IMR-90 (cell line): ENCODE measurements around the gene CTNND2. TPM values are rescaled to one million over a fixed set of nuclear protein-coding genes. Genes with fewer than 3 reads are reported as not detected.

Experiments
- ATAC-seq: fragments of 200-7000 bp; cut with Tn5 transposase; 2 replicates; pipeline ENCODE4 v1.9.1; 2020; ENCODE audit warnings: low read depth, mild to moderate bottlenecking, moderate library complexity
- BruUV-seq: library from RNA; stranded (reverse); fragments of 400-500 nt; replicated peaks from 2 replicates; lab custom pipeline; 2021; lab: Mats Ljungman, UMichigan
- CTCF ChIA-PET: fragments of 300-600 bp; formaldehyde crosslinking; extraction: SDS; loops from one replicate; lab custom pipeline; 2021; ENCODE audit warnings: antibody characterized with exemption; lab: Yijun Ruan, JAX
- POLR2A ChIA-PET: fragments of 300-600 bp; sonication (Branson Sonifier 250); formaldehyde crosslinking; loops from one replicate; lab custom pipeline; 2022; ENCODE audit warnings: antibody characterized with exemption; ENCODE audit not compliant: unreplicated experiment; lab: Charles Lee
- DNase-seq: peaks from one replicate; pipeline ENCODE4 v3.0.0; 2013
- H2AFZ ChIP-seq: replicated peaks from 2 replicates; pipeline ENCODE3; 2013; ENCODE audit warnings: low read length, mild to moderate bottlenecking; ENCODE audit not compliant: poor library complexity
- H2AK5ac ChIP-seq: 2 replicates; pipeline ENCODE4 v1.6.1; 2013; ENCODE audit warnings: low read depth, low read length, inconsistent platforms
- H2AK9ac ChIP-seq: replicated peaks from 2 replicates; pipeline ENCODE3; 2013; ENCODE audit warnings: mild to moderate bottlenecking, low read depth, low read length, moderate library complexity; ENCODE audit not compliant: poor library complexity
- H2BK120ac ChIP-seq: 2 replicates; pipeline ENCODE4 v1.6.1; 2013; ENCODE audit warnings: low read depth, low read length, inconsistent platforms
- H2BK15ac ChIP-seq: 3 replicates; pipeline ENCODE4 v1.6.1; 2013; ENCODE audit warnings: low read depth, low read length, inconsistent platforms
- H2BK20ac ChIP-seq: 2 replicates; pipeline ENCODE4 v1.6.1; 2013; ENCODE audit warnings: low read depth, mild to moderate bottlenecking, inconsistent platforms, low read length, moderate library complexity
- H2BK5ac ChIP-seq: 2 replicates; pipeline ENCODE4 v1.6.1; 2013; ENCODE audit warnings: mild to moderate bottlenecking, low read depth, low read length, inconsistent platforms; ENCODE audit not compliant: poor library complexity, severe bottlenecking
- H3K14ac ChIP-seq: replicated peaks from 2 replicates; pipeline ENCODE4 v1.6.1; 2013; ENCODE audit warnings: low read depth, low read length, inconsistent platforms
- H3K18ac ChIP-seq: 2 replicates; pipeline ENCODE4 v1.6.1; 2013; ENCODE audit warnings: low read depth, low read length, control low read depth
- H3K23ac ChIP-seq: 2 replicates; pipeline ENCODE4 v1.6.1; 2013; ENCODE audit warnings: low read depth, low read length, inconsistent platforms
- H3K27ac ChIP-seq: 2 replicates; pipeline ENCODE4 v1.5.1; 2013; ENCODE audit warnings: mild to moderate bottlenecking, control low read depth, low read length; ENCODE audit not compliant: insufficient read depth
- H3K27me3 ChIP-seq: 2 replicates; pipeline ENCODE4 v1.6.1; 2013; ENCODE audit warnings: low read length; ENCODE audit not compliant: control insufficient read depth, insufficient read depth
- H3K36me3 ChIP-seq: 2 replicates; pipeline ENCODE4 v1.6.1; 2013; ENCODE audit warnings: low read length, mixed read lengths; ENCODE audit not compliant: control insufficient read depth, insufficient read depth
- H3K4ac ChIP-seq: 2 replicates; pipeline ENCODE4 v1.6.1; 2013; ENCODE audit warnings: low read depth, low read length, inconsistent platforms
- H3K4me1 ChIP-seq: 2 replicates; pipeline ENCODE4 v1.6.1; 2013; ENCODE audit warnings: low read length, mixed read lengths; ENCODE audit not compliant: control insufficient read depth, insufficient read depth
- H3K4me2 ChIP-seq: 2 replicates; pipeline ENCODE4 v1.6.1; 2013; ENCODE audit warnings: low read depth, mild to moderate bottlenecking, control low read depth, low read length, moderate library complexity
- H3K4me3 ChIP-seq: 2 replicates; pipeline ENCODE4 v1.5.1; 2013; ENCODE audit warnings: low read depth, mild to moderate bottlenecking, control low read depth, low read length, moderate library complexity; ENCODE audit not compliant: insufficient read depth
- H3K56ac ChIP-seq: 2 replicates; pipeline ENCODE4 v1.6.1; 2013; ENCODE audit warnings: low read length, inconsistent platforms; ENCODE audit not compliant: insufficient read depth; ENCODE audit errors: extremely low read depth
- H3K79me1 ChIP-seq, 2 experiments: 2 replicates each; pipeline ENCODE4 v1.6.1; 2013; ENCODE audit warnings: low read length in 2 of 2, inconsistent platforms in 1 of 2, low read depth in 1 of 2
- H3K9ac ChIP-seq: 2 replicates; pipeline ENCODE4 v1.6.1; 2013; ENCODE audit warnings: low read depth, low read length, control low read depth
- H3K9me1 ChIP-seq: 2 replicates; pipeline ENCODE4 v1.6.1; 2013; ENCODE audit warnings: low read length, inconsistent platforms; ENCODE audit not compliant: insufficient read depth
- H3K9me3 ChIP-seq: 2 replicates; pipeline ENCODE4 v1.6.1; 2013; ENCODE audit warnings: low read length; ENCODE audit not compliant: control insufficient read depth, insufficient read depth
- H4K20me1 ChIP-seq: 2 replicates; pipeline ENCODE4 v1.6.1; 2013; ENCODE audit warnings: low read length, inconsistent platforms; ENCODE audit not compliant: insufficient read depth
- H4K5ac ChIP-seq: 2 replicates; pipeline ENCODE4 v1.6.1; 2013; ENCODE audit warnings: mild to moderate bottlenecking, low read depth, low read length, control low read depth
- H4K8ac ChIP-seq, 2 experiments: 2 replicates each; pipeline ENCODE4 v1.6.1; 2013; ENCODE audit warnings: low read depth in 2 of 2, low read length in 2 of 2, control low read depth in 1 of 2, inconsistent platforms in 1 of 2
- H4K91ac ChIP-seq: 2 replicates; pipeline ENCODE4 v1.6.1; 2013; ENCODE audit warnings: low read depth, low read length, inconsistent platforms; ENCODE audit not compliant: insufficient read depth
- BHLHE40 ChIP-seq: fragments of 150-350 bp; IDR thresholded peaks from 2 replicates; pipeline ENCODE4 v1.6.1; 2016; ENCODE audit warnings: mild to moderate bottlenecking, low read depth, low read length
- CEBPB ChIP-seq: IDR thresholded peaks from 2 replicates; pipeline ENCODE4 v1.6.1; 2012; ENCODE audit warnings: low read depth, low read length, improper control_type of control experiment
- CHD1 ChIP-seq: IDR thresholded peaks from 2 replicates; pipeline ENCODE4 v1.6.1; 2012; ENCODE audit warnings: low read depth, low read length, improper control_type of control experiment
- CTCF ChIP-seq: conservative IDR thresholded peaks from 2 replicates; pipeline ENCODE4 v1.5.1; 2012; ENCODE audit warnings: mild to moderate bottlenecking, low read depth, low read length, improper control_type of control experiment
- ELK1 ChIP-seq: fragments of 150-350 bp; IDR thresholded peaks from 2 replicates; pipeline ENCODE4 v1.6.1; 2016; ENCODE audit warnings: low read depth, mild to moderate bottlenecking, low read length, moderate library complexity, borderline replicate concordance
- FOS ChIP-seq: fragments of 150-350 bp; IDR thresholded peaks from 2 replicates; pipeline ENCODE4 v1.6.1; 2016; ENCODE audit warnings: low read depth, low read length
- MAFK ChIP-seq: IDR thresholded peaks from 2 replicates; pipeline ENCODE4 v1.6.1; 2012; ENCODE audit warnings: low read depth, low read length, improper control_type of control experiment
- MAZ ChIP-seq: IDR thresholded peaks from 2 replicates; pipeline ENCODE4 v1.6.1; 2012; ENCODE audit warnings: low read depth, mild to moderate bottlenecking, low read length, improper control_type of control experiment, moderate library complexity, borderline replicate concordance
- NFE2L2 ChIP-seq: fragments of 150-350 bp; IDR thresholded peaks from 2 replicates; pipeline ENCODE4 v1.6.1; 2016; ENCODE audit warnings: low read depth, mild to moderate bottlenecking, low read length
- POLR2A ChIP-seq: IDR thresholded peaks from 2 replicates; pipeline ENCODE4 v1.6.1; 2012; ENCODE audit warnings: mild to moderate bottlenecking, low read depth, low read length
- SMC3 ChIP-seq: fragments of 150-350 bp; IDR thresholded peaks from 2 replicates; pipeline ENCODE4 v1.6.1; 2016; ENCODE audit warnings: low read depth, mild to moderate bottlenecking, antibody characterized with exemption, low read length, moderate library complexity
- USF2 ChIP-seq: fragments of 150-350 bp; IDR thresholded peaks from 2 replicates; pipeline ENCODE4 v1.6.1; 2017; ENCODE audit warnings: mild to moderate bottlenecking, antibody characterized with exemption, low read length, low read depth
- WGBS, 2 experiments: methylation state at CpG; one replicate each; pipeline versions ENCODE4 v1.1.5 to v1.1.7; 2013; ENCODE audit warnings: missing lambda C conversion rate in 2 of 2; ENCODE audit not compliant: insufficient read length in 1 of 2; ENCODE audit errors: extremely low coverage in 2 of 2; 5-methylcytosine and 5-hydroxymethylcytosine counted together
- dilution Hi-C: fragments of 300-500 bp; cut with HindIII; formaldehyde crosslinking; loops from one replicate; pipeline ENCODE4 v1.14.3; 2018; ENCODE audit warnings: low sequenced_read_pairs; ENCODE audit not compliant: unreplicated experiment
- in situ Hi-C: fragments of 300-500 bp; cut with MboI; formaldehyde crosslinking; loops from 3 replicates; pipeline ENCODE4 v1.14.3; 2019; ENCODE audit warnings: low sequenced_read_pairs, inconsistent platforms, mixed read lengths
- intact Hi-C: fragments of 100-400 bp; cut with micrococcal nuclease; formaldehyde crosslinking; loops from 2 replicates; pipeline ENCODE4 v1.10.0; 2022
- polyA plus RNA-seq, 3 experiments: library from polyadenylated mRNA; depleted of rRNA; stranded (reverse); fragments of >200 nt; gene quantifications; 2 replicates each; pipeline ENCODE4 v1.2.3, GENCODE V29; 2012; ENCODE audit warnings: low replicate concordance in 1 of 3
- total RNA-seq: library from RNA; depleted of rRNA; stranded (reverse); fragments of >200 nt; gene quantifications from 2 replicates; pipeline ENCODE4 v1.2.3, GENCODE V29; 2012

Gene CTNND2
- total and polyA plus RNA-seq, 2 of the 4 experiments (the other 2 are of a cell fraction): not detected

GRCh38 chr5:11400316-11400715 lies 503.9 kb downstream of the CTNND2 start:
- Histone ChIP-seq H3K23ac (no peak overlapping the region), H2BK120ac (no peak overlapping the region), H3K27ac (no peak overlapping the region), H3K27me3 (no peaks in the 10 kb centered on the region), H3K9ac (no peak overlapping the region), H2BK20ac (no peak overlapping the region), H3K9me1 (no peaks in the 10 kb centered on the region), H3K14ac (no peak overlapping the region), H4K5ac (no peak overlapping the region), H3K4me3 (no peak overlapping the region), H2AK5ac (no peak overlapping the region), H3K9me3 (no peaks in the 10 kb centered on the region; the same call in 1 of the 2 replicates), H4K91ac (no peak overlapping the region), H4K20me1 (no peaks in the 10 kb centered on the region), H2AK9ac (no peak overlapping the region), H3K18ac (no peak overlapping the region), H4K8ac (no peak overlapping the region), H3K4me2 (no peak overlapping the region), H3K56ac (no peak overlapping the region), H3K36me3 (no peaks in the 10 kb centered on the region), H3K79me1 (no peaks in the 10 kb centered on the region), H3K4ac (no peak overlapping the region), H3K4me1 (no peaks in the 10 kb centered on the region), H2BK15ac (no peak overlapping the region), H2AFZ (no peak overlapping the region), H2BK5ac (no peak overlapping the region)
- ATAC-seq (no peak), DNase-seq (no peak)
- dilution Hi-C loops: no loop called here
- in situ Hi-C loops: no loop called here
- TF ChIP-seq ELK1 (no peak), MAZ (no peak), CHD1 (no peak), USF2 (no peak), BHLHE40 (no peak), MAFK (no peak), NFE2L2 (no peak), CEBPB (no peak), POLR2A (no peak), SMC3 (no peak), CTCF (no peak), FOS (no peak)
- BruUV-seq: no TSS peak
- POLR2A ChIA-PET: no interaction called here
- intact Hi-C loops: no loop called here
- CTCF ChIA-PET: no interaction called here
- 75% methylated on average over 1 of the region's 2 CpGs; no CpG with 5 or more reads in 1 of the 2 experiments for WGBS, 2 experiments
